OCI-LY3 (cell line): ENCODE measurements around the gene COQ7.

Source experiments
- H2AFZ ChIP-seq: fragments of 200-600, 300-600 bp; shearing (Covaris generic); 2 replicates; pipeline ENCODE4 v1.6.0; 2014; ENCODE audit warnings: antibody characterized with exemption, low read depth, low read length
- H3K27ac ChIP-seq: fragments of 200-600, 300-600 bp; sonication (generic); 2 replicates; pipeline ENCODE4 v1.5.1; 2014; ENCODE audit warnings: mild to moderate bottlenecking, low read length, moderate library complexity, mixed read lengths
- H3K27me3 ChIP-seq: fragments of 200-600, 300-600 bp; sonication (generic); 2 replicates; pipeline ENCODE4 v1.6.1; 2014; ENCODE audit warnings: low read depth, low read length, mixed read lengths
- H3K36me3 ChIP-seq: fragments of 200-600, 300-600 bp; sonication (generic); replicated peaks from 2 replicates; pipeline ENCODE3; 2014; ENCODE audit warnings: low read depth, low read length, mixed read lengths
- H3K4me1 ChIP-seq: fragments of 300-600, 200-600 bp; sonication (generic); 2 replicates; pipeline ENCODE4 v1.6.1; 2014; ENCODE audit warnings: low read length, mixed read lengths
- H3K4me2 ChIP-seq: fragments of 200-600, 300-600 bp; sonication (generic); 2 replicates; pipeline ENCODE4 v1.6.1; 2014; ENCODE audit warnings: low read length, mixed read lengths
- H3K4me3 ChIP-seq: fragments of 300-600, 200-600 bp; sonication (generic); 2 replicates; pipeline ENCODE4 v1.5.1; 2014; ENCODE audit warnings: antibody characterized with exemption, mild to moderate bottlenecking, low read length, moderate library complexity
- H3K79me2 ChIP-seq: fragments of 300-600, 200-600 bp; shearing (Covaris generic); 2 replicates; pipeline ENCODE4 v1.6.1; 2014; ENCODE audit warnings: mild to moderate bottlenecking, low read length, mixed read lengths
- H3K9ac ChIP-seq: fragments of 300-600, 200-600 bp; shearing (Covaris generic); 2 replicates; pipeline ENCODE4 v1.6.0; 2014; ENCODE audit warnings: mild to moderate bottlenecking, low read length, moderate library complexity
- H3K9me3 ChIP-seq: fragments of 200-600, 300-600 bp; shearing (Covaris generic); 2 replicates; pipeline ENCODE4 v1.6.1; 2014; ENCODE audit warnings: low read length, mixed read lengths; ENCODE audit not compliant: insufficient read depth
- H4K20me1 ChIP-seq: fragments of 200-600, 300-600 bp; sonication (generic); 2 replicates; pipeline ENCODE4 v1.6.1; 2016; ENCODE audit warnings: low read length, mixed read lengths; ENCODE audit not compliant: insufficient read depth
- CTCF ChIP-seq: fragments of 200-600, 300-600 bp; sonication (generic); IDR thresholded peaks from 2 replicates; pipeline ENCODE4 v1.5.1; 2014; ENCODE audit warnings: antibody characterized with exemption, low read length, low read depth
- EZH2phosphoT487 ChIP-seq: fragments of 200-600 bp; shearing (Covaris generic); IDR thresholded peaks from 2 replicates; pipeline ENCODE4 v1.6.1; 2018; ENCODE audit warnings: antibody characterized with exemption, mixed run types, low read depth

Gene COQ7

GRCh38 chr16:19102187-19102872 is 34.9 kb downstream of the COQ7 start:
- Histone ChIP-seq H3K9ac (no peak overlapping the region), H3K79me2 (no peaks in the 10 kb centered on the region), H3K4me3 (no peak overlapping the region), H2AFZ (no peak overlapping the region), H3K9me3 (0 out of 2 replicates have a peak, but pooled peaks cover 5% of the 10 kb centered on the region), H3K4me2 (no peak overlapping the region), H4K20me1 (no peaks in the 10 kb centered on the region; the same call in 1 of the 2 replicates), H3K4me1 (peaks cover 2% of the 10 kb centered on the region), H3K27me3 (no peaks in the 10 kb centered on the region), H3K27ac (no peak overlapping the region), H3K36me3 (no peaks in the 10 kb centered on the region)
- TF ChIP-seq EZH2phosphoT487 (no peak), CTCF (no peak)

GRCh38 chr16:19104607-19105006 is 37.2 kb downstream of the COQ7 start:
- Histone ChIP-seq H3K79me2 (no peaks in the 10 kb centered on the region), H4K20me1 (no peaks in the 10 kb centered on the region; the same call in 1 of the 2 replicates), H3K27me3 (no peaks in the 10 kb centered on the region), H3K4me1 (peaks cover 14% of the 10 kb centered on the region), H3K9me3 (no peaks in the 10 kb centered on the region), H3K4me2 (no peak overlapping the region), H3K36me3 (no peaks in the 10 kb centered on the region), H3K4me3 (no peak overlapping the region), H3K27ac (no peak overlapping the region), H3K9ac (no peak overlapping the region), H2AFZ (no peak overlapping the region)
- TF ChIP-seq EZH2phosphoT487 (no peak), CTCF (no peak)

- H3K9me3 ChIP-seq, result no peaks in the 10 kb centered on the region
- H2AFZ ChIP-seq, result no peak overlapping the region
- H4K20me1 ChIP-seq, result no peaks in the 10 kb centered on the region; the same call in 1 of the 2 replicates
- no peak overlapping the region for H3K27ac ChIP-seq
- no peaks in the 10 kb centered on the region for H3K27me3 ChIP-seq
- no peaks in the 10 kb centered on the region for H3K36me3 ChIP-seq
- H3K4me1 ChIP-seq, result peaks cover 14% of the 10 kb centered on the region
- no peaks in the 10 kb centered on the region for H3K79me2 ChIP-seq
- H3K9ac ChIP-seq, result no peak overlapping the region
- TF ChIP-seq EZH2phosphoT487, result no peak
- no peak for TF ChIP-seq CTCF
- H3K4me3 ChIP-seq, result no peak overlapping the region
- H3K4me2 ChIP-seq, result no peak overlapping the region
Observed at GRCh38 chr16:19105131-19105530, 37.7 kb downstream of the COQ7 start.

GRCh38 chr16:19105891-19106624 is 38.6 kb downstream of the COQ7 start:
- Histone ChIP-seq H3K4me1 (peaks cover 14% of the 10 kb centered on the region), H4K20me1 (no peaks in the 10 kb centered on the region; the same call in 1 of the 2 replicates), H3K9ac (no peak overlapping the region), H3K79me2 (no peaks in the 10 kb centered on the region), H3K9me3 (no peaks in the 10 kb centered on the region), H3K27me3 (no peaks in the 10 kb centered on the region), H3K27ac (no peak overlapping the region), H2AFZ (no peak overlapping the region), H3K4me3 (no peak overlapping the region), H3K4me2 (no peak overlapping the region), H3K36me3 (no peaks in the 10 kb centered on the region)
- TF ChIP-seq EZH2phosphoT487 (no peak), CTCF (no peak)
